T-helper 17 cell (primary cell): ENCODE results near the gene LRPPRC. TPM values are rescaled to one million over a fixed set of nuclear protein-coding genes. Genes with fewer than 3 reads are reported as not detected.

Experiments used
- ATAC-seq: fragments of 150-1000 bp; cut with Tn5 transposase; 2 replicates; pipeline ENCODE4 v1.10.0; 2021; ENCODE audit warnings: mild to moderate bottlenecking, moderate library complexity
- DNase-seq, 3 donors: peaks; one replicate each; pipeline versions ENCODE4 v3.0.0 to v3.0.0-alpha.2; 2020 to 2021
- H3K9me3 ChIP-seq: one replicate; pipeline ENCODE4 v1.7.0; 2013; ENCODE audit warnings: low read length, mild to moderate bottlenecking; ENCODE audit not compliant: control insufficient read depth, poor library complexity, severe bottlenecking
- H3K27ac Mint-ChIP-seq: one replicate; pipeline ENCODE4 v1.8.0; 2022; ENCODE audit warnings: mild to moderate bottlenecking, moderate library complexity, mixed read lengths
- H3K27me3 Mint-ChIP-seq: one replicate; pipeline ENCODE4 v1.8.0; 2022; ENCODE audit warnings: mixed read lengths
- H3K36me3 Mint-ChIP-seq: one replicate; pipeline ENCODE4 v1.8.0; 2022; ENCODE audit warnings: low read depth, mixed read lengths
- H3K4me1 Mint-ChIP-seq: one replicate; pipeline ENCODE4 v1.8.0; 2022; ENCODE audit warnings: mild to moderate bottlenecking, mixed read lengths
- H3K4me3 Mint-ChIP-seq: one replicate; pipeline ENCODE4 v1.8.0; 2022; ENCODE audit warnings: mild to moderate bottlenecking, moderate library complexity, mixed read lengths
- total RNA-seq, 4 donors: library from RNA in 2 of 4; stranded (reverse) in 2 of 4; gene quantifications; one replicate each; pipeline ENCODE4 v1.2.3 and lab custom pipeline; 2022 to 2026

LRPPRC gene
- total RNA-seq, 2 donors from 2014 or later: 59.8 to 60.7 TPM

DNA sequence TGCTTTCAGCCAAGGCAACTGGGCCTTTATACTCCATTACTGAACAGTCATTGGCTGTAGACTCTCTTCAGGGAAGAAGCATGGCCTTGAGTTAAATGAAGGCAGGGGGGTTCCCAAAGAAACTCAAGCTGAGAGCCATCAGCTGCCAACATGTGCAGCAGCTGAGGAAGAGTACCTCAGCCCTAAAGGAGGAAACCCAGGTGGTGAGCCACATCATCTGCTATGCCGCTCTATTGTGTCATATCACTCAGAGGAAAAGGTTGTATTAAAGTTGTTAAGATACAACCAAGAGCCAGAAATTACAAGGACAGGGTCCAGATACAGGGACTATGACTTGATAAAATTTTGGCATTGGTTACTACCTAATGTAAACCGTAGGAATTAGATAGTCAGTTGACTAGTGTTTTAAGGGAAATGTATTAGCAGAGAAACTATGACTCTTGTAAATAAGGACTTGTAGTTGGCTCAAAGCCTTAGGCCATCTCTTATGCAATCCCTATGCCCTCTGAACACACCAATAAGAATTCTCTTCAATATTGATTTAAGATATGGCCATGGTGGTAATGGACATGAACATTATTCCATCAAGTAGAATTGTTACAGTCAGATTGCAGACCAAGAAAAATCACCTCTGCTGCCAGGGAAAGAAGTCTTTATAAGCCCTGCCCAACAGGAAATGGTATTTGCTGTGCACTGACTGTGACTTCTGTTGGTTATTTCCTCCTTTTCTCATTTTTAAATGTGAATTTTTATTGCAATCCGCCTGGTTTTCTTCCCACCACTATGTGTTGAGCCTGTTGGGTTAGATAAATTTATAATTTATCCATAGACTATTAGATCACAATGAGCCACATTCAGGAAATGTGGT, 9.2 kb upstream of the LRPPRC start:
- H3K4me3 Mint-ChIP-seq: no peak overlapping the region
- H3K36me3 Mint-ChIP-seq: no peaks in the 10 kb centered on the region
- DNase-seq: no peak
- ATAC-seq: no peak
- H3K27ac Mint-ChIP-seq: peak overlapping the region; percentile 35
- H3K4me1 Mint-ChIP-seq: peaks cover 8% of the 10 kb centered on the region
- H3K9me3 ChIP-seq: no peaks in the 10 kb centered on the region
- H3K27me3 Mint-ChIP-seq: peaks cover 16% of the 10 kb centered on the region

DNA sequence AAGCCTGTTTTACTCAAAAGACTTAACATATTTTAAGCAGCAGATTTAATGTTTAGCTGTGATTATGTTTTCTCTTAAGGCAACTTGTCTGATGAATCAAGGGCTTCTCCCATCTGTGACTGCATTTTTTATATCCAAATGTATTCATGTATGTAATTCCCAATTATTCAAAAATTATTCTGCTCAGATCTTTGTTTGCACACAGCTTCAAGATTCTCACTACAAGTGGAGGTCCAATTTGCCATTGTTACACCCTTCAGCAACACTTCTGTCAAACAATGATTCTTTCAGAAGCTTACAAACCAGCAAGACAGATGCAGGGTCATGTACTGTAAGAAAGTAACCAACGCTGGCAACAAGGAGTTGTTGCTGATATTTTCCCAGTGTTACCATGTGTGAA, 5.9 kb upstream of the LRPPRC start:
- no peak overlapping the region for H3K27ac Mint-ChIP-seq
- H3K27me3 Mint-ChIP-seq: peaks cover 18% of the 10 kb centered on the region
- no peaks in the 10 kb centered on the region for H3K9me3 ChIP-seq
- peaks cover 8% of the 10 kb centered on the region for H3K4me1 Mint-ChIP-seq
- no peak overlapping the region for H3K4me3 Mint-ChIP-seq
- ATAC-seq (no peak), DNase-seq (no peak)
- H3K36me3 Mint-ChIP-seq: no peaks in the 10 kb centered on the region

DNA sequence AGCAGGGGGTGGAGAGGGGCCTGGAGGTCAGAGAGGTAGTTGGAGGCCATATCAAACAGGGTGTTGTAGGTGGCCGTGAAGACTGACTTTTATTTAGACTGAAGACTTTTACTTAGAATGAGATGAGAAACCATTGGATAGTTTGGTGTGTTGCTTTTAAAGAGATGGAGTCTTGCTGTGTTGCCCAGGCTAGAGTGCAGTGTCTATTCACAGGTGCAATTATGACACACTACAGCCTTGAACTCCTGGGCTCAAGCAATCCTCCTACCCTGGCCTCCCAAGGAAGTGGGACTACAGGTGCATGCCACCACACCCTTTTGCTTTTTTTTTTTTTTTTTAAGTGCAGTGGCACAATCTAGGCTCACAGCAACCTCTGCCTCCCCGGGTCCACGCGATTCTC, 2.5 kb upstream of the LRPPRC start:
- H3K27me3 Mint-ChIP-seq: peaks cover 18% of the 10 kb centered on the region
- H3K4me1 Mint-ChIP-seq: peaks cover 20% of the 10 kb centered on the region
- H3K4me3 Mint-ChIP-seq: no peak overlapping the region
- ATAC-seq (no peak), DNase-seq (no peak)
- peaks cover 2% of the 10 kb centered on the region for H3K36me3 Mint-ChIP-seq
- H3K9me3 ChIP-seq: no peaks in the 10 kb centered on the region
- peak overlapping the region; percentile 93 for H3K27ac Mint-ChIP-seq

DNA sequence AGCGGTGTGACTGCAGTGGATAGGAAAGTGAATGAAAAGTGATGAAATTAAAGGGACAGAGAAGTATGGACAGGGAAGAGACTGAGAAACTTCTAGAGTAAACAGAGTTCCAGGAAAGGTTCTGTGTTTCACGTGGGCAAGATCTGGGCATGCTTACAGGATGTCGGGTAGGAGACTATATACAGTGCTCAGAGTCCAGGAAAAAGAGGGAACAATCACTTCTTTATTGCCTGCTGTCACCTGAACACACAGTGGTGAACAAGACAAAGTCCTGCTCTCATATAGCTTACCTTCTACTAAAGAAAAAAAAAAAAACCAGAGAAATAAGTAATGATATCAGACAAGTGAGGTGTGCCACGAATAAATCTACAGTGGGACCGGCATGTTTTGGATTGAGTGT, 2.4 kb downstream of the LRPPRC start:
- Mint-ChIP-seq H3K4me1 (peaks cover 48% of the 10 kb centered on the region), H3K27ac (peak overlapping the region; percentile 93), H3K36me3 (peaks cover 17% of the 10 kb centered on the region), H3K27me3 (no peaks in the 10 kb centered on the region), H3K4me3 (peak overlapping the region; percentile 74)
- no peak for DNase-seq
- H3K9me3 ChIP-seq: no peaks in the 10 kb centered on the region
- no peak for ATAC-seq

DNA sequence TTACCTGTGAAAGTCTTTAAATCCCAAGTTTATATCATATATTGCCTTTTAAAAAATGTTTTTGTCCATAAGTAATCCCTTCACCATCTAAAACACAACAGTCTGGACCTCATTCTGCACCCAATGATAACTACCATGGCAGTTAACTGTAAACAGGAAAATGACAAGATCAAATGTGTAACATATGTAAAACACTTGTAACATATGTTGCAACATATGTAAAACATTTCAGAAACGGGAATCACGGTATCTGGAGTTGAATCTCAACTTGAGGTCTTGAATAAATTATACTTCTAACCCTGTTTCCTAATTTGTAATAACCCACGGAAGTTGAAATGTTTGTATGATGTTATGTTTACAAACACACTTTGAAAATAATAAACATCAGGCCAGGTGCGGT, 6.2 kb downstream of the LRPPRC start:
- no peaks in the 10 kb centered on the region for H3K9me3 ChIP-seq
- DNase-seq: no peak
- Mint-ChIP-seq H3K4me1 (peaks cover 49% of the 10 kb centered on the region), H3K36me3 (peaks cover 20% of the 10 kb centered on the region), H3K4me3 (no peak overlapping the region), H3K27ac (peak overlapping the region; percentile 62), H3K27me3 (no peaks in the 10 kb centered on the region)
- ATAC-seq: no peak

DNA sequence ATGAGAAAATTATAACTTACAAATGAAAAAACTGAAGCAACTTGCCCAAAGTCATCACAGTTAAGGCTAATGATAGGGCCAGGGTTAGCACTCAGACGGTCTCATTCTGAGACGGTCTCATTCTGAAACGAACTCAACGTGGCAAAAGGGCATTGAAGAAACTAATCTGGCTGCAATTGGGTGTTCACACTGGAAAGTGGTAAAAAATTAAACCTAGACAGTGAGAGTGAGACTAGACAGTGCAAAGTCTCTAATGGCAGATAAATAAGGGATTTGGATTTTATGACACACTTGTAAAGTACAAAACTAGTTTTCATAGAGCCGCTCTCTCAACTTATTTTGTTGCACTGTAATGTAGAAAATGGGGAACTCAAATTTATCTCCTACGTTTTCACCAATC, 9.2 kb downstream of the LRPPRC start:
- Mint-ChIP-seq H3K4me1 (peaks cover 21% of the 10 kb centered on the region), H3K4me3 (no peak overlapping the region), H3K27ac (no peak overlapping the region), H3K36me3 (peaks cover 10% of the 10 kb centered on the region), H3K27me3 (no peaks in the 10 kb centered on the region)
- DNase-seq: no peak
- no peaks in the 10 kb centered on the region for H3K9me3 ChIP-seq
- no peak for ATAC-seq

DNA sequence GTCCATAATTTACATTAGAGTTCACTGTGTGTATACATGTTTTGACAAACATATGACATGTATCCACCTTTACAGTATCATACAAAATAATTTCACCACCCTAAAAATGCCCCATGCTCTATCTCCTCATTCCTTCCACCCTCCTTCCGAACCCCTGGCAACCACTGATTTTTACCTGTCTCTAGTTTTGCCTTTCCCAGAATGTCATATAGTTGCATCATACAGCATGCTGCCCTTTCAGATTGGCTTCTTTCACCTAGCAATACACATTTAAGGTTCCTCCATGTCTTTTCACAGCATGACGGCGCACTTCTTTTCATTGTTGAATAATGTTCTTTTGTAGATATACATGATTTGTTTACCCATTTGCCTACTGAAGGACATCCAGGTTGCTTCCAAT, 10.4 kb downstream of the LRPPRC start:
- peaks cover 8% of the 10 kb centered on the region for H3K36me3 Mint-ChIP-seq
- H3K4me1 Mint-ChIP-seq: peaks cover 17% of the 10 kb centered on the region
- peak overlapping the region; percentile 28 for H3K4me3 Mint-ChIP-seq
- DNase-seq (no peak), ATAC-seq (no peak)
- no peak overlapping the region for H3K27ac Mint-ChIP-seq
- H3K27me3 Mint-ChIP-seq: no peaks in the 10 kb centered on the region
- H3K9me3 ChIP-seq: no peaks in the 10 kb centered on the region

DNA sequence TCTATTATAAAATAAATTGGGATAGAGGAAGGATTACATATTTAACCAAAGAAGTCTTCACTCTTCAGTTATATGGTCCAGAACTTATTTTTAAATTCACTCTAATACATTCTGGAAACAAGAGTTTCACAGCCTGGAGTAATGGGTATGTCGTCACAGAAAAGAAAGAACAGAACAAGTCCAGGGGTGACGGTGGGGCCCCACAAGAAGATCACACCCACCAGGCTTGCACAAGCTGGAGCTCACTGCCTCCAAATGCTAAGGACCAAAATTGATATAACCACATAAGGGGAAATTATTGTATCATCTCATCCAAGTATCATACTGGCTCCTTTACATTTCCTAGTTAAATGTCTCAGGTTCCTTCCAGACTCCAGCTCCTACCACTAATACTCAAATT, 11.3 kb downstream of the LRPPRC start:
- Mint-ChIP-seq H3K27me3 (no peaks in the 10 kb centered on the region), H3K36me3 (peaks cover 5% of the 10 kb centered on the region)

DNA sequence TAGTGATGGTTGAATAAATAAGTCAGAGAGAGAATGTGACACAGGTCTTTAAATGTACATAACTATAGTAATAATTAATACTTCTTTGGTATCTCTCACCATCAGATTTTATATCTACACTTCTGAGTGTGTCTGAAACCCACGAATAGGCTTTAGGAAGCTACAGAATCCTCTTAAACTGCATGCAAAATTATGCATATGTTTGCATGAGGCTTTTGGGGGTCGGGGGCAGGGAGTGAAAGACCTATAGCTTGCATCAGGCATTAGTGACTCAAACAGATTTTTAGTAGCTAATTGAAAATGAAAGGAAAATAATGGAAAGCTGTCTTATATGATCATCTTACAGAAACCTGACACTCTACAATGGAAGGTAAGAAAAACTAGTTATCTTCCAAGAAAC, 14.9 kb downstream of the LRPPRC start:
- Mint-ChIP-seq H3K36me3 (peaks cover 3% of the 10 kb centered on the region), H3K27ac (no peak overlapping the region), H3K4me1 (peaks cover 6% of the 10 kb centered on the region), H3K27me3 (no peaks in the 10 kb centered on the region), H3K4me3 (no peak overlapping the region)
- ATAC-seq (no peak), DNase-seq (no peak)
- H3K9me3 ChIP-seq: no peaks in the 10 kb centered on the region

More for the DNA sequence above, 11.3 kb downstream of the LRPPRC start:
- peaks cover 13% of the 10 kb centered on the region for H3K4me1 Mint-ChIP-seq
- H3K9me3 ChIP-seq: no peaks in the 10 kb centered on the region
- no peak overlapping the region for H3K4me3 Mint-ChIP-seq
- no peak overlapping the region for H3K27ac Mint-ChIP-seq
- DNase-seq: no peak
- ATAC-seq: no peak

DNA sequence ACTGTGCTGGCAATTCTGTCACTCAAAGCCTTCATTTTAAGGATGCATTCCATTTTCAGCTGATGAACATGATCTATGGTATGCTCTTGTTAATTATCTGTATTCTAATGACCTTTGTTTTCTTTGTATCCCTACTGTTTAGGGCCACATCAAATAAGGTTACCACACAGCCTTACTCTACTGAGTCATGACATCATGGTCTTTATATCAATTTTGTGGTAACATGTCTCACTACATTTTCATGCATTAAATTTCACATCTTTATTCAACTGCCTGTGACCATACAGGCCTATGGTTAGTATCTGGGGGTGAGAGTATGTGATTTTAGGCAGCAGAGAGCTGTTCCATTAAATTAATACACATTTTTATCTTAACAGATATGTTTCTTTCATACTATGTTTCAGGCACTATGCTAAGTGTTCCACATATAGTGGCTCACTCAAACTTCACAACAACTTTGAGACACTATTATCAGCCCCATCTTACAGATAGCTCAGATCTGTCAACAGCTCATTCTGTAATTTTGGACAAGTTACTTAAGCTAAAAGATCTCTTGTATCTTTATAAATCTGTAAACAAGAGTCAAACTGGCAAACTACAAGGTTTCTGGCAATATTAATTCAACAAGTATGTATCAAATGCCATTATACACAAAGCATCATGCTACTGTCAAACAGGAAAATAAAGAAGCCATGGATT, 18.0 kb downstream of the LRPPRC start:
- no peaks in the 10 kb centered on the region for H3K9me3 ChIP-seq
- Mint-ChIP-seq H3K27ac (no peak overlapping the region), H3K27me3 (no peaks in the 10 kb centered on the region), H3K4me3 (no peak overlapping the region), H3K36me3 (no peaks in the 10 kb centered on the region), H3K4me1 (no peaks in the 10 kb centered on the region)
- no peak for DNase-seq
- ATAC-seq: no peak

DNA sequence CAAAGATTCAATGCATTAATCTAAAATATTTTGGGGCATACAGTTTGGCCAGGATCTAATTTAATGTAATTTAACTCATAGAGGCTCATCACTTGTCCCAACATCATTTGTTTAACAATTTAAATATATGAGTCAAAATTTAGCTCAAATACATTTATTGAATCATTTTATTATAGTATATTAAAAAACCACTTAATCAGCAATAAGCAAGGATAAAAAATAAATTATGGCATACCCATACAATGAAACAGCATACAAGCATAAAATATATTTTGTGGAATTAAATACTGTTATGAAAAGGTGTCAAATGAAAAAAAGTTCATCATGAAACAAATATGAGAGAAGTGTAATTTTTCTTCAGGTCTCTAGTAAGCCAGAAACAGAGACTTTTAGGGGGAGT, 34.9 kb downstream of the LRPPRC start:
- Mint-ChIP-seq H3K27ac (no peak overlapping the region), H3K27me3 (no peaks in the 10 kb centered on the region), H3K4me3 (no peak overlapping the region), H3K36me3 (peaks cover 4% of the 10 kb centered on the region), H3K4me1 (peaks cover 3% of the 10 kb centered on the region)
- DNase-seq: no peak
- ATAC-seq: no peak
- no peaks in the 10 kb centered on the region for H3K9me3 ChIP-seq

DNA sequence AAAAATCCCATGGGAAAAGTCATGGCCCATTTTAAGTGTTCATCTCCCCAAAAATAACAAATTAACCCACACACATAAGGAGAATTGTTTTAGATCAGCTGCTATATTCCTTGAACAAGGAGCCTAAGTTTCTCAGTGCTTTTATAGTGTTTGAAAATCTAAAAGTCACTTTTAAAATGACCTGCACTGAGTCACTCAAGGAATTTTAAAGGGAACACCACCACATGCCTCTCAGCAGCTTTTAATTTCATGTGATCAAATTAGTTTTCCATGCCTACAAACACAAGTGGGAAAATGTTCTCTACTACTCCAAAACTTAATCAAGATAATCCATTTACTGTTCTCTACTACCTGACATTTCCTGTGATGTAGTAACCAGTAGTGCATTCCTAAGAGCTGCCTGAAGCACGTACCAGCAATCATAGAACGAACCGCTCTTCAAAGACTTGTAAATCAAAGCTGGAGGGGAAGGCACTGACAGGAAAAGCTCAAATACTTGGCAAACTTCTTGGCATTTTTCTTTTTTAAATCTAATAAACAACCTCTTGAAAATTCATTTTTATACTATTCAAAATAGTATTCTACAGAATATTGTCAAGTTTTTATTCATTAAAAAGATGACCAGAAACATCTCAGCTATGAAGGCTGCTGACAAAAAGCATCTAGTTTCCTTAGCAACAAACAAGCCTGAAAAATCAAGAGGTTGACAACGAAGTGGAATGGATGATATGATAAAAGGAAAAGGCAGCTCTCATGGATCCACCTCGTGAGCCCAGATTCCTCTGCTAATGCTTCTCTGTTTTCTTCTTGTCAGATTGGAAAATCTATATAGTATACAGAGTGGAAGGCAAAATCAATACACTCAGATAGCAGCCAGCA, 37.2 kb downstream of the LRPPRC start:
- H3K27ac Mint-ChIP-seq: no peak overlapping the region

DNA sequence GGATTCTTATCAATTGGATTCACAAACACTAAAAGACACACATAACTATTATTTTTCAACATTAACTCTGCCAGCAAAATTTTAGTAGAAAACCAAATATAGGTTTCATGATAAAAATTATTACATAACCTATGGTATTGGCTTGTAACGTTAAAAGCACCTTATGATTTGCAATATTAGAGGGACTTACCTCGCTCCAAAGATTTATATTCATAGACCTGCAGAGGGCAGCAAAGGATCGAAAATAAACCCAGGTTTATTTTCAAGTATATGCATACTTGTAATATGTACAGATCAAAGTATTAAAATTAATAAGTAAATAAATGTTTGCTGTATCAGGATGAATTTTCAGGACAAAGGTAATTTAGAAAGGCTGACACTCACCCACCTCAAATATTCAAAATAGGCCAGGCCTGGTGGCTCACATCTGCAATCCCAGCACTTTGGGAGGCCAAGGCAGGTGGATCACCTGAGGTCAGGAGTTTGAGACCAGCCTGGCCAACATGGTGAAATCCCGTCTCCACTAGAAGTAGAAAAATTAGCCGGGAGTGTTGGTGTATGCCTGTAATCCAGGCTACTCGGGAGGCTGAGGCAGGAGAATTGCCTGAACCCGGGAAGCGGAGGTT, 45.3 kb downstream of the LRPPRC start:
- Mint-ChIP-seq H3K4me1 (peaks cover 2% of the 10 kb centered on the region), H3K27ac (peak overlapping the region; percentile 21), H3K4me3 (no peak overlapping the region), H3K27me3 (no peaks in the 10 kb centered on the region), H3K36me3 (peaks cover 6% of the 10 kb centered on the region)
- ATAC-seq (peak; percentile 64), DNase-seq (no peak)
- H3K9me3 ChIP-seq: no peaks in the 10 kb centered on the region

More for the DNA sequence above, 37.2 kb downstream of the LRPPRC start:
- DNase-seq (no peak), ATAC-seq (no peak)
- no peaks in the 10 kb centered on the region for H3K27me3 Mint-ChIP-seq
- H3K4me1 Mint-ChIP-seq: no peaks in the 10 kb centered on the region
- no peaks in the 10 kb centered on the region for H3K9me3 ChIP-seq
- H3K36me3 Mint-ChIP-seq: peaks cover 7% of the 10 kb centered on the region
- H3K4me3 Mint-ChIP-seq: no peak overlapping the region
